Right renal cortex interstitium (tissue), 3 donors: ENCODE results near the gene CHMP6. TPM values are rescaled to one million over a fixed set of nuclear protein-coding genes. Genes with fewer than 3 reads are reported as not detected.

Source experiments
- DNase-seq, 3 donors: peaks; one replicate each; pipeline ENCODE4 v3.0.0-alpha.2; 2013; ENCODE audit warnings: low read depth in 3 of 3, low spot score in 2 of 3
- polyA plus RNA-seq, 3 donors: library from polyadenylated mRNA; unstranded; fragments of 120-200 nt; gene quantifications; one replicate each; pipeline ENCODE4 v1.2.1, GENCODE V29; 2013; ENCODE audit not compliant: insufficient read length in 3 of 3

The CHMP6 gene
- polyA plus RNA-seq, 3 donors: 28.3 to 31.9 (median 30.4) TPM

DNA sequence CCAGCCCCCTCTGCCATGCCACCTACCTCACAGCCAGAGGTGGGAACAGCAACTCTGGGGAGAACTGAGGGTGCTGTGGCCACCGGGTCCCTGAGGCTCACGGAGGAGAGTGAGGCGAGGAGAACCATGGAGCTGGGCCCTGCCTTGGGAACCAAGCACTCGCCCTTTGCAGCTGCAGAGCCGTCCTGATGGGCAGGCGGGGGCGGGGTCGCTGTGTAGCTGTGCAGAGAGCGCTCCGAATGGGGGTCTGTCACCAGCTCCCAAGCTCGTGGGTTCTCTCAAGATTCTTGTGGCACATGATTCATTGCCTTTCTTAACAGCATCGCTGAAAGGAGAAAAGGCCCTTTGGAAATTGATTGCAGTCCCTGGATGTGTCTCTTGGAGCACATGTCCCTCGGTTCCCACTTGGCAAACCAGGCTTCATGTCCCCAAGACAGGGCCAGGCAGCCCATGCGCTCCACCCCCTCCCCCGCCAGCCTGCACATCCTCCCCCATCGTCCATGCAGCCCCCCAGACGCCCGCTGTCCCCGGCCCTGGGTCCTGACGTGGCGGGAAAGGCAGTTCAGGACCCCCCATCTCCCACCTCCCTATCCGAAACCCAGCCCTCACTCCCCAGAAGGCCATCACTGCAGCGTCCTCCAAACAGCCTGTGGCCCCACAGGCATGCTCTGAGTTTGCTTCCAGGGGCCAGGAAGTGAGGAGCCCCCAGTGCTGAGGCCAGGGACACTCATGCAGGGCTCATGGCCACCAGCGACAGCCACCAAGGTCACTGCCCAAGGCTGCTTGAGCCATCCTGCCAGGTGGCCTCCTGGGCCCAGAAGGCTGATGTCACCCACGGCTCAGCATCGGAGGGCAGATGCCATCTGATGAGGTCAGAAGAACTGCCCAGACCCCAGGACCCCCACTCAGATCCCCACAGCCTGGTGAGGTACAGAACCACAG lies 20.6 kb upstream of the CHMP6 start:
- no peak for DNase-seq

DNA sequence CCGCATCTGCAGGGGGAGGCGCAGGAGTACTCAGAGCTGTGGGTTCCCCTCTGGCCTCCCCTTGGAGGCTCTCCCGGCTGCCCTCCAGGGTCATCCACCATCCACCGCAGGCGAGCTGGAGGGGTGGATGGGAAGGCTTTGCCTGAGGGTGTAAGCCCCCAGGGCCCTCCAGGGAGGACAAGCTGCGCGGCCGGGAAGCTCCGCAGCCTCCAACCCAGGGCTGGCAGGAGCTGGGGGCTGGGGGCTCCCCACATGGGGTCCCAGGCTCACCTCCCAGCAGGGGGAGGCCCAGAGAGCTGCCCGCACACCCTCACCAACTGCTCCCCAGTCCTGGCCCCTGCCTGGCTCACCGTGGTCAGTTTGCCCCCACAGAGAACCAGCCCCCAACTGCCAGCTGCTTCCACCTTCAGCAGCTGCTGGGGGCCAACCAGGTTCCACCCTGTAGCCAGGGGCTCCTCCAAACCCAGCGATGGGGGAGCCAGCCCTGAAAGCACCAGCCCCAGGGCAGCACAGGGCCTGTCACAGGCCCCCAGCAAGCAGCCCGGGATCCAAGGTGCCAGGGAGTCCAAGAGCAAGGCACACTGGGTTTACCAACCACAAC lies 19.8 kb upstream of the CHMP6 start:
- DNase-seq: no peak

- DNase-seq: no peak
Measured at GRCh38 chr17:80976701-80977100, 14.9 kb upstream of the CHMP6 start.

DNA sequence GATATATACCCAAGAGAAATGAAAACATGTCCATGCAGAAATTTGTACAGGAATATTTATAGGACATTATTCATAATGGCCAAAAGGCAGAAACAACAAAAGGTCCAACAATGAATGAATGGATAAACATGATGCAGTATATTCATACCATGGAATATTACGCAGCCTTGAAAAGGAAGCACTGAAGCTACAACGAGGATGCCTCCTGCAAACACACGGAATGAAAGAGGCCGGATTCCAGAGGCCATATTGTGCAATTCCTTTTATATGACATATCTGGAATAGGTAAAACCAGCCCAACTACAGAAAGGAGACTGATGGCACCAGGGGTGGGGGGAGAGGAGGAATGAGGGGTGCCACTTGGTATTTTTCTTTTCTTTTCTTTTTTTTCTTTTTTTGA lies 14.5 kb upstream of the CHMP6 start:
- DNase-seq: no peak

DNA sequence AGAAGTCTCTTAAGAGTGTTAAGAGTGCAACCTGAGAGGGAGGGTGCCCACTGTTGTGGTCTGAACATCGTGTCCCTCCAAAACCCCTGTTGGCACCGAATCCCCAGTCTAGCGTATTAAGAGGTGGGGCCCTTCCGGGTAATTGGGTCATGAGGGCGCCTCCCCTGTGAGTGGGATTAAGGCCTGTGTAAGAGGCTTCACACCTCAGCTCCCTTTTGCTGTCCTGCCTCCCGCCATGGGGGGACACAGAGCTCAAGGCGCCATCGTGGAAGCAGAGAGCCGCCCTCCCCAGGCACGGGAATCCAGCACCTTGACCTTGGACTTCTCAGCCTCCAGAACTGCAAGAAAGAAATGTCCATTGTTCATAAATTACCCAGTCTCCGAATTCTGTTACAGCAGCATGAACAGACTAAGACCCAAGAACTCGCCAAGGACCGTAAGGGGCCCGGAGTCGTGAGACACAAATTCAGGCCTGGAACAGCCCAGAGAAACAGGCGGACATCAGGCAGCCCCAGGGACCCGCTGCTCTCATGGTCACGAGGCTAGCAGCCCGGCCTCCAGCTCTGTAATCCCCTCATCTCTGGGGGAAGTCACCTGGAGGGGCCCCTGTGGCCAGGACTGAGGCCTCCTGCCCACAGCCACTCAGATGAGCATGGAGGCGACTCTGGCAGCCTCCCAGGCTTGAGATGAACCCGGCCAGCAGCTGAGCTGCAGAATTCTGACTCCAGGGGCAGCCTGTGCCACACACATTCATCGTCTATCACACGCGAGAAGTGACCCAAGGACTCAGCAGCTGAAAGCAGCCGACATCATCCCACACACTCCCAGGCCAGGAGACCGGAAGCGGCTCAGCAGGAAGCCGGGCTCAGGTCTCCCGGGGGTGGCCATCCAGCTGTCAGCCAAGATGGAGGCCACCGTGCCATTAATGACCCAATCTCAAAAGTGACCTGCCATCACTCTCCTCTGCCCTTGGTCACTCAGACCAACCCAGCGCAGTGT lies 12.8 kb upstream of the CHMP6 start:
- no peak for DNase-seq

DNA sequence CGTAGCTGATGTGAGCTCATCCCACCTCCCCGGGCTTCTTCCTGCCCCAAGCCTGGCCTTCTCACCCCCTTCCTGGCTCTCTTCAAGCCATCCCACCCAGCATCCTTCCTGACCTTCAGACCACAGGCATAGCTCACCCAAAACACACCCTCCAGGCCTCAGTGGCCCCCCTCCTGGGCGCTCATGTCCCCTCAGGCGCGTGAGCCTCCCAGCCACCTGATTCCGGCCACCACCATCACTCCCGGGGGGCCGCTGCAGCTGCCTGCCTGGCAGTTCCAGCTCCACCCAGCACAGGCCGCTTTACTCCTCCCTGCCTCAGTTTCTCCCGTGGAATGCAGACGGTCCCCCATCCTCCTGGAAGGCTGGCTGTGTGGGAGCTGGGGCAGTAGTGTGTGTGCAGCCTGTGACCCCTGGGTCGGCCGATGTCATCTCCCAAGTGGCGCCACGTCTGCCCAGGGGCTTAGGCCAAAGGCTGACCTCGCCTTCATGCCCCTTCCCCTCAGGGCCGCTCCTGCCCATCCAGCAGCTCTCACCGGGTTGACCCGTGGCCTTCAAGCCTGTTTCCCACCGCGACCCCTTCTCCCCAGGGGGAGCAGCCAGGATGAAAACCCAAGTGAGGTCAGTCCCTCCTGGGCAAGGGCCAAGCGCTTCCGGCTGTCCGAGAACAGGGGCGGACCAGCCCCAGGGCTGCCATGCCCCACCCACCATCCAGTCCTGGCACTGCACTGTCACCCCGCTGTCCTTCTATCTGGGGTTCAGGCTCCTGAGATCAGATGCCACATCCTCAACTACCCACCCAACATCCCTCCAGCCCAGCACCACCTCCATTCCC lies 11.9 kb upstream of the CHMP6 start:
- DNase-seq: no peak

DNA sequence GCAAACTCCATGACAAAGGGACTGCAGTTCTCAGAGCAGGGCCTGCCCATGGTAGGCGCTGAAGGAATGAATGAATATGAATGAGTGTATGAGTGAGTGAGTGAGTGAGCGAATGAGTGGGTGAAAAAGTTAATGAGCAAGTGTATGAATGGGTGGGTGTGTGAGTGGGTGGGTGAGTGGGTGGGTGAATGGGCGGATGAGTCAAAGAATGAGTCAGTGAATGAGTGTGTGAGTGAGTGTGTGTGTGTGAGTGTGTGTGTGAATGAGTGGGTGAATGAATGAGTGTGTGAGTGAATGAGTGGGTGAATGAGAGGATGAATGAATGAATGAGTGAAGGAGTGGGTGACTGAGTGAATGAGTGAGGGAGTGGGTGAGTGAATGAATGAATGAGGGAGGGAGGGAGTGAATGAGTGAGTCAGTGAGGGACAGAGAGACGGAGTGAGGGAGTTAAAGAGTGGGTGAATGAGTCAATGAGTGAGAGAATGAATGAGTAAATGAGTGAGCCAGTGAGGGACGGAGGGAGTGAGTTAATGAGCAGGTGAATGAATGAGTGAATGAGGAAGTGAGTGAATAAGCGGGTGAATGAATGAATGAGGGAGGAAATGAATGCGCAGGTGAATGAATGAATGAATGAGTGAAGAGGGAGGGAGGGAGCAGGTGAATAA lies 11.1 kb upstream of the CHMP6 start:
- no peak for DNase-seq

- no peak for DNase-seq
Measured at GRCh38 chr17:80981062-80981902, 10.4 kb upstream of the CHMP6 start.

DNA sequence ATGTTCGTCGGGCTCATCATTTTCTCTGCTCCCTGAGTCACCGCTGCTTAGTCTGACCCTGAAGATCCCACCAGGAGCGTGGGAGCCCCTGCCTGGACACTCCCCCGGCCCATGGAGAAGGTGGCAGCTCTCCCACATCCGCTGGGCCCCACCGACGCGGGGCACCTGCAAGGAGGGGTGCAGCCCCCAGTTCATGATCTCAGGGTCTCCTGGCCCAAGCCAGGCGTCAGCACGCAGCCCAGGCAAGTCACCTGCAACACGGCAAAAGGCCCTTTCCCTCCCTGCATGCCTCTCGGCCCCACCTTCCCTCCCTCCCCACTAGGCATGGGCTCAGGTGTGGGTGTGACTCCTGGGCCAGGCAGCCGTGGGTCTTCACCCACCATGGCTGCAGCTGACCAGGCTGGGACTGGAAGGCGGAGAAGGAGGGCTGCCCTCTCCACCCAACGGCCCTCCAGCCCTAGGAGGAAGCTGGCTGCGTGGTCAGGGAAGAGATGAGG lies 9.7 kb upstream of the CHMP6 start:
- DNase-seq: no peak

DNA sequence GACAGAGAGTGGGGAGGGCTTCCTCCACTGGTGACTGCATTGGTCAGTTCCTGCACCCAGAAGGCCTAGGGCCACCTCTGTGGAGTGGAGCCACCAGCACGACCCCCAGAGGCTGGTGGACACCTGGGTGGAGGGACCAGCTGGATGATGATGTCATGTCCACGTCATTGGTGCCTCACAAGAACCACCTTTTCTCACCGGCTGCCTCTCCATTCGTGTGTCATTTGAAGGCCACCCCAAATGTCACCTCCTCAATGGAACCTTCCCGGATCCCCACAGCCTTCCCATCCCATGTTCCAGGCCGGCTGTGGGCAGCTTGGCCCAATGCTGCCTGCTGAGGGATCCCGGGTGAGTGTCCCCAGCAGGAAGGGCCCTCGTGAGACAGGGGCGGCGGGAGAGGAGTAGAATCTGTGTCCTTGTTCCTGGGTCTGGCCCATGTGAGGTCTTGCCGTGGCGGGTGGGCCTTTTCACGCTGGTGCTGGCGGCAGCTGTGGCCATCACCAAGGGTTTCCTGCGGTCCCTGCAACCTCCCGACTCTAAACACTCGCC lies 9.1 kb upstream of the CHMP6 start:
- no peak for DNase-seq

DNA sequence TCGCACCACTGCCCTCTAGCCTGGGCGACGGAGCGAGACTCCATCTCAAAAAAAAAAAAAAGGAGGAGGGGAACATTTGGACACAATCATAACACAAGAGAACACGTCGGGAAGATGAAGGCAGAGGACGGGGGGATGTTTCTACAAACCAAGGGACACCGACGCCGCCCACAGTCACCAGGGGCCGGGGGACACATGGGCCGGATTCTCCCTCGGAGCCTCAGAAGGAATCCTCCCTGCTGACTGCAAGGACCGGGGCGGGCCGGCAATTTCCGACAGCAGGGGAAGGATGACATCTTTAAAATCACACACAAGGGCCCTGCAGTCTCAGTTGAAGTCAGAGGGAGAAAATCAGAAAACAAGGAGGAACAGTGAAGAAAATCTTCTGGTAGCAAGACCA lies 8.1 kb upstream of the CHMP6 start:
- no peak for DNase-seq

DNA sequence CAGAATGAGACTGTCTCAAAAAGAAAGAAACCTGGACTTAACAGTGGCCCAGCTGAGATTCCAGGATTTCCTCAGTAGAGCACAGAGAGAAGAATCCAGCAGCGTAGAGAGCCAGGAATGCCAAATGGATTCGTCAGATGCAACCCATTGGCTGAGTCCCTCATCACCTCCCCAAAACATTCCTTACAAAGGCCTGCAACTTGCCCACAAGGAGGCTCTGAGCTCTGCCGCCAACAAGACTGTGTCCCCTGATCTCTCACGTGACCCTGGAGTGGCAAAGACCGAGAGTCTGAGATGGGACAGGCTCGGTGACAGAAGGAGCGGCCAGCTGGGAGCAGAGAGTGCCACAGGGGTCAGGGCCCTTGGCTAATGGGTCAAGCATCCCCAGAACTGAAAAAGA lies 6.9 kb upstream of the CHMP6 start:
- no peak for DNase-seq

DNA sequence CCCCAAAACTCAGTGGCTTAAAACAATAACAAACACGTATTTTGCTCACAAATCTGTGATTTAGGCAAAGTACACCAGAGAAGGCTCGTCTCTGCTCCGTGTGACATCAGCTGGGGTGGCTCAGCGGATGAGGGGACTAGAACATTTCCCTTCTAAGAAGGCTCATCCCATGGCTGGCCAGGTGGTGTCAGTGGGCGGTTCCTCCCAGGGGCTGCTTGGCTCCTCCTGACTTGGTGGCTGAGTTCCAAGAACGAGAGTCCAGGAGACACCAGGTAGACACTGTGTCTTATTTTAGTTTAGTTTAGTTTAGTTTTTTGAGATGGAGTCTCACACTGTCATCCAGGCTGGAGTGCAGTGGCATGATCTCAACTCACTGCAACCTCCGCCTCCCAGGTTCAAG lies 5.6 kb upstream of the CHMP6 start:
- no peak for DNase-seq

GRCh38 chr17:80986816-80987475 lies 4.7 kb upstream of the CHMP6 start:
- no peak for DNase-seq

- DNase-seq: no peak
Measured at GRCh38 chr17:80987941-80988461, 3.6 kb upstream of the CHMP6 start.

DNA sequence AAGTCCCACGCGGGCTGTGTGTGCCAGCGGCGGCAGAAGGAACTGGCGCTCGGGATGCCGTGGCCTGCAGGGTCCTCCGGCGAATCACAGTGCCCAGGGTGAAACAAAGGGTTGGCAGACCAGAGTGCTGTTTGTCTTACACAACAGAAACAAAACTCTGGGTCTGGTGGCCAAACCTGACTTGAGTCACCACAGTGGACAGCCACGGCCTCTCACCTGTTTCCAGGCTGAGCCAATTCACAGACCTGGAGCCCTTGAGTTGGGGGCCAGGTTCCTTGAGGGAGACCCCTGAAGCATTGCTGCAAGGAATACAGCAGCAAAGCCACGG lies 2.1 kb upstream of the CHMP6 start:
- DNase-seq: no peak

DNA sequence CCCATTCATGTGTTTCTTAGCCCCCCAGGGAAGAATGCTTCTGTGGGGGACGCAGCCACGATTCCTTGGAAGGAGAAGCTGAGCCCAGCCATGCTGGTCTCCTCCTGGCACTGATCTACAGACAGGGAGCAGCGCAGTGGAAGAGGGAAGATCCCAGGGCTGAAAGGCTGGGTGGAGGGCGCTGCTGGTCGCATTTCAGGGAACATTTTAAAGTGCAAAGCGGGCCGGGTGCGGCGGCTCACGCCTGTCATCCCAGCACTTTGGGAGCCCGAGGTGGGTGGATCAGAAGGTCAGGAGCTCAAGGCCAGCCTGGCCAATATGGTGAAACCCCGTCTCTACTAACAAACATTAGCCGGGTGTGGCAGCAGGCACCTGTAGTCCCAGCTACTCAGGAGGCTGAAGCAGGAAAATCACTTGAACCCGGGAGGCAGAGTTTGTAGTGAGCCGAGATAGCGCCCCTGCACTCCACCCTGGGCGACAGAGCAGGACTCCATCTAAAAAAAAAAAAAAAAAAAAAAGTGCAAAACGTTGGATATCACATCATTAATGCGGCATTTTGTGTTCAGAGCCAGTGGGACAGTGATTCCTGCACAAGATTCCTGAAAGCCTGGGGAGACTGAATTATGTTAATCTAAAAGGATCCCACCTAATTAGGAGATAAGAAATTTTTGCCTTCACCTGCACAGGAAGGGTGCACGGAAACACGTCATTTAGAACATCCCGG lies 558 bp upstream of the CHMP6 start:
- DNase-seq: no peak
